ENCODE results near the gene GYG1. TPM values are rescaled to one million over a fixed set of nuclear protein-coding genes. Genes with fewer than 3 reads are reported as not detected.
A peak's percentile ranks its signal among the peaks of the same experiment; 100 is the strongest.

Gene GYG1
- polyA plus RNA-seq: 10 to 100 TPM; 11.9 to 30.4 (median 25.8) TPM
- long read RNA-seq, donor 1: 0 reads
- long read RNA-seq, donor 2, partial matches to known transcripts: 0 of 1 reads
- long read RNA-seq, donor 2, other reads (novel, unspliced or antisense): 0 of 1 reads
- long read RNA-seq, donor 3, transcript GYG1-201 (7 exons, 1,890 nt): major isoform, 8 of 8 reads
- long read RNA-seq, donor 3, partial matches to known transcripts: 0 of 8 reads
- long read RNA-seq, donor 3, other reads (novel, unspliced or antisense): 0 of 8 reads
- long read RNA-seq, donor 4: 0 reads
- long read RNA-seq, donor 5, partial matches to known transcripts: 0 of 2 reads
- long read RNA-seq, donor 5, other reads (novel, unspliced or antisense): 0 of 2 reads
- long read RNA-seq, donor 6, partial matches to known transcripts: 0 of 2 reads
- long read RNA-seq, donor 6, other reads (novel, unspliced or antisense): 0 of 2 reads
- long read RNA-seq, donor 7: 0 reads
- long read RNA-seq, donor 8: 0 reads
- long read RNA-seq, donor 9, partial matches to known transcripts: 0 of 2 reads
- long read RNA-seq, donor 9, other reads (novel, unspliced or antisense): 0 of 2 reads
- long read RNA-seq, donor 10, partial matches to known transcripts: 0 of 4 reads
- long read RNA-seq, donor 10, other reads (novel, unspliced or antisense): 0 of 4 reads

DNA sequence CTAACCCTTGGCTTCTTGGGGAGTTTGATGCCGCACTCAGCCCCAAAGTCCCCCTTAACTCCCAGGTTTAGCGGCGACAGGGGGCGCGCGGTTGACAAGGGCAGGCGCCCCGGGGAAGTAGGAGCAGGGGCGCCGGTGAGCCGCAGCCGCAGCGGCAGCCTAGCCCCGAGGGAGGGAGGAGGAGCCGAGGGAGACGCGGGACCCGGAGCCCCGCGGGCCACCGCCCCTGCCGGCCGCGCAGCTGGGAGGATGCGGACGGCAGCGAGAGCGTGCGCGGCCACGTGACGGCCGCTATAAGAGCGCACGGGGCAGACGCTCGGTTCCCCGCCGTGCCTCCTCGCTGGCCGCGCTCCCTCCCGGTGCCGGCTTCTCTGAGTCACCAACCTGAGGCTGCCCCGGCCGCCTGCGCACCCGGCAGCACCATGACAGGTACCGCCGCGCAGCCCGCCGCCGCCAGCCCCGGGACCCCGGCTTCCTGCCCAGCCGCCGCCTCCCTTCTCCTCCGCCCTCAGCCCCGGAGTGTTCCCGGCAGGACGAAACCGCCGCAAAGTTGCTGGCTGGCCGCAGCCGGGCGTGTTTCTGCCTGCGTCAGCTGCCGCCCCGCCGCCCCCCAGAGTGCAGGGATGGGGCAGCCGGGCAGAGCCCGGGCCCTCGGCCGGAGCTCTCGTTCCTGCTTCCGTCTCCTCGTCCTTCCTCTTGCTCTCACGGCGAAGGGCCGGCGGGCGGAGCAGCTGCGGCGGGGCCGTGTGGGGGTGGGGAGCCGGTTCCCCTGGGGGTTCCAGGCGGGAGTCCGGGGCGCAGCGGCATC lies at the start of gene GYG1:
TSS of gene GYG1 (plus strand) at position 322 of the 808 bp plus-strand sequence. CDS start at position 423, 101 bp downstream.
- Histone ChIP-seq H3K4me1 (ENCODE audit: control insufficient read depth in 3 of 3, insufficient read depth in 2 of 3, low read depth in 1 of 3, low read length in 2 of 3) (peaks cover 3 to 10% (median 8%) of the 10 kb centered on the region in 3 donors), H3K4me3 (ENCODE audit: low read depth in 1 of 3, low read length in 3 of 3) (peak within 1 kb of the TSS; percentile 72 to 97 (median 75)), H3K9me3 (ENCODE audit: control insufficient read depth in 2 of 2, insufficient read depth in 1 of 2, low read depth in 1 of 2, low read length in 1 of 2) (no peaks in the 10 kb centered on the region), H3K27ac (ENCODE audit: low read depth in 1 of 3, low read length in 2 of 3) (peak within 1 kb of the TSS; percentile 85 to 94 (median 87)), H3K27me3 (ENCODE audit: control insufficient read depth in 3 of 3, insufficient read depth in 3 of 3, low read length in 3 of 3) (no peaks in the 10 kb centered on the region), H3K36me3 (ENCODE audit: control insufficient read depth in 3 of 3, insufficient read depth in 2 of 3, low read depth in 1 of 3, low read length in 3 of 3) (peaks cover 5 to 6% (median 5%) of the 10 kb centered on the region in 3 donors)
- FAIRE-seq (no peak), DNase-seq (peak; percentile 82 to 91)
- 0 to 1% (median 1%) methylated on average over 59 to 91 of the region's 91 CpGs for WGBS, 3 donors

DNA sequence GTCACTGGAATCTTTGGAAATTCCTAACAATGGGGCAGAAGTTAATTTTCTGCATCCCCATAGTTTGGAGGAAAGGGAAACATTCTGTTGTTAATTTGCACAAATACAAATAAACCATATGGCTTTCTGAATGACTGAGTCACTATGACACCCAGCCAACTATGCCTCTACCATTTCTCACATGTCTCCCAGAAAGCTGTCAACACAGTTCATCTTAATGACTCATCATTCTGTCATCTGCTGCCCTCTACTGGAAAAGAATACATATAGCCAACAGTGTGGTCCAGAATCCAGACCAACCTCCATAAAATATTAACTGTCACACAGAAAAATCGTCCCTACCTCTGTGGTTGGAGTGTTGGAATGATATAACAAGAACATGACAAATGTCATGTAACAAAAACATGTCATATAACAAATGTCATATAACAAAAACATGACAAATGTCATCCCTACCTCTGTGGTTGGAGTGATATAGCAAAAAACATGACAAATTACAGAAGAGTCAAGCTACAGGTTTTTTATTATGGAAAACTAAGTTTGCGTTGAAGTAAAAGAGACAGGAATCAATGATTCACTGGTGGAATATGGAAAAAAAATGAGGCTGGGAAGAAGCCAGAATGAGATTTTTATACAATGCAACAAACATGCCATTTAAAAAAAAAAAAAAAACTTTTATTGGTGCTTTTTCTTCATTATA lies 47.7 kb upstream of the GYG1 start:
- FAIRE-seq (no peak), DNase-seq (peak; percentile 74 to 75)
- peaks cover 0 to 2% (median 0%) of the 10 kb centered on the region in 3 donors for H3K4me1 ChIP-seq (ENCODE audit: control insufficient read depth in 3 of 3, insufficient read depth in 2 of 3, low read depth in 1 of 3, low read length in 2 of 3)
- H3K27ac ChIP-seq (ENCODE audit: low read depth in 1 of 3, low read length in 2 of 3): no peak overlapping the region
- WGBS, 3 donors: 34 to 39% (median 36%) methylated on average over 2 of the region's 2 CpGs
- H3K9me3 ChIP-seq (ENCODE audit: control insufficient read depth in 2 of 2, insufficient read depth in 1 of 2, low read depth in 1 of 2, low read length in 1 of 2): no peaks in the 10 kb centered on the region
- no peaks in the 10 kb centered on the region for H3K36me3 ChIP-seq (ENCODE audit: control insufficient read depth in 3 of 3, insufficient read depth in 2 of 3, low read depth in 1 of 3, low read length in 3 of 3)
- no peaks in the 10 kb centered on the region for H3K27me3 ChIP-seq (ENCODE audit: control insufficient read depth in 3 of 3, insufficient read depth in 3 of 3, low read length in 3 of 3)
- no peak overlapping the region for H3K4me3 ChIP-seq (ENCODE audit: low read depth in 1 of 3, low read length in 3 of 3)

- H3K4me3 ChIP-seq (ENCODE audit: low read depth in 1 of 3, low read length in 3 of 3): no peak overlapping the region
- H3K9me3 ChIP-seq (ENCODE audit: control insufficient read depth in 2 of 2, insufficient read depth in 1 of 2, low read depth in 1 of 2, low read length in 1 of 2): no peaks in the 10 kb centered on the region
- no peak for FAIRE-seq
- WGBS, 3 donors: 82 to 87% (median 85%) methylated on average over 2 of the region's 2 CpGs
- H3K4me1 ChIP-seq (ENCODE audit: control insufficient read depth in 3 of 3, insufficient read depth in 2 of 3, low read depth in 1 of 3, low read length in 2 of 3): peaks cover 0 to 2% (median 0%) of the 10 kb centered on the region in 3 donors
- DNase-seq: no peak
- no peak overlapping the region for H3K27ac ChIP-seq (ENCODE audit: low read depth in 1 of 3, low read length in 2 of 3)
- no peaks in the 10 kb centered on the region for H3K27me3 ChIP-seq (ENCODE audit: control insufficient read depth in 3 of 3, insufficient read depth in 3 of 3, low read length in 3 of 3)
- H3K36me3 ChIP-seq (ENCODE audit: control insufficient read depth in 3 of 3, insufficient read depth in 2 of 3, low read depth in 1 of 3, low read length in 3 of 3): no peaks in the 10 kb centered on the region
These were observed 46.2 kb upstream of the GYG1 start for GRCh38 chr3:148945116-148945515.

GRCh38 chr3:148948913-148949657 lies 42.3 kb upstream of the GYG1 start:
- WGBS, 3 donors: 82 to 84% (median 84%) methylated on average over 8 of the region's 8 CpGs
- DNase-seq (no peak), FAIRE-seq (no peak)
- H3K36me3 ChIP-seq (ENCODE audit: control insufficient read depth in 3 of 3, insufficient read depth in 2 of 3, low read depth in 1 of 3, low read length in 3 of 3): no peaks in the 10 kb centered on the region
- H3K27ac ChIP-seq (ENCODE audit: low read depth in 1 of 3, low read length in 2 of 3): no peak overlapping the region
- H3K4me3 ChIP-seq (ENCODE audit: low read depth in 1 of 3, low read length in 3 of 3): no peak overlapping the region
- no peaks in the 10 kb centered on the region for H3K9me3 ChIP-seq (ENCODE audit: control insufficient read depth in 2 of 2, insufficient read depth in 1 of 2, low read depth in 1 of 2, low read length in 1 of 2)
- peaks cover 0 to 2% (median 0%) of the 10 kb centered on the region in 3 donors for H3K4me1 ChIP-seq (ENCODE audit: control insufficient read depth in 3 of 3, insufficient read depth in 2 of 3, low read depth in 1 of 3, low read length in 2 of 3)
- H3K27me3 ChIP-seq (ENCODE audit: control insufficient read depth in 3 of 3, insufficient read depth in 3 of 3, low read length in 3 of 3): no peaks in the 10 kb centered on the region

DNA sequence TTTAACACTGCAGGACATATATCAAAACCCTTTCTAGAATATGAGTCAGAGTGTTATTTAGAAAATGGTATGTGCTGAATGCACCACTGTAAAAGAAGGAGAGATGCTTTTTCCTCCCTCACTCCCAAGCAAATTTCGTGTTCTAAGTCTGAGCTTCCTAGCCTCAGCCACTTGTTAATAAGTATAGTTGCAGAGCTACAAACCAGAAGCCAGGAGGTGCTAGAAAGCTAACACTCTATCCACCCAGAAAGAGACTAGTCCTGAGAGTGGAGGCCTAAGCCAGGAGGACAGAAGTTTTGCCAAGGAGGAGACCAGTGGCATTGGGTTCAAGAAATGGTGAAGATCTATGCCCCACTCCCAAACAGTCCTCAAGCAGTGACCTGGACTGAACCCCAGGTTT lies 40.5 kb upstream of the GYG1 start:
- DNase-seq (peak in 1 of 2 donors; percentile 9), FAIRE-seq (no peak)
- H3K27ac ChIP-seq (ENCODE audit: low read depth in 1 of 3, low read length in 2 of 3): peak overlapping the region in 1 of 3 donors; percentile 68
- 50 to 68% (median 61%) methylated on average over 1 of the region's 1 CpG for WGBS, 3 donors
- H3K4me1 ChIP-seq (ENCODE audit: control insufficient read depth in 3 of 3, insufficient read depth in 2 of 3, low read depth in 1 of 3, low read length in 2 of 3): peaks cover 0 to 2% (median 0%) of the 10 kb centered on the region in 3 donors
- H3K36me3 ChIP-seq (ENCODE audit: control insufficient read depth in 3 of 3, insufficient read depth in 2 of 3, low read depth in 1 of 3, low read length in 3 of 3): no peaks in the 10 kb centered on the region
- H3K4me3 ChIP-seq (ENCODE audit: low read depth in 1 of 3, low read length in 3 of 3): no peak overlapping the region
- H3K27me3 ChIP-seq (ENCODE audit: control insufficient read depth in 3 of 3, insufficient read depth in 3 of 3, low read length in 3 of 3): no peaks in the 10 kb centered on the region
- no peaks in the 10 kb centered on the region for H3K9me3 ChIP-seq (ENCODE audit: control insufficient read depth in 2 of 2, insufficient read depth in 1 of 2, low read depth in 1 of 2, low read length in 1 of 2)

- no peak overlapping the region for H3K4me3 ChIP-seq (ENCODE audit: low read depth in 1 of 3, low read length in 3 of 3)
- H3K27ac ChIP-seq (ENCODE audit: low read depth in 1 of 3, low read length in 2 of 3): peak overlapping the region in 1 of 3 donors; percentile 63
- WGBS, 3 donors: 63 to 73% (median 63%) methylated on average over 4 of the region's 4 CpGs
- H3K27me3 ChIP-seq (ENCODE audit: control insufficient read depth in 3 of 3, insufficient read depth in 3 of 3, low read length in 3 of 3): no peaks in the 10 kb centered on the region
- FAIRE-seq (no peak), DNase-seq (no peak)
- H3K9me3 ChIP-seq (ENCODE audit: control insufficient read depth in 2 of 2, insufficient read depth in 1 of 2, low read depth in 1 of 2, low read length in 1 of 2): no peaks in the 10 kb centered on the region
- H3K36me3 ChIP-seq (ENCODE audit: control insufficient read depth in 3 of 3, insufficient read depth in 2 of 3, low read depth in 1 of 3, low read length in 3 of 3): no peaks in the 10 kb centered on the region
- peaks cover 0 to 2% (median 0%) of the 10 kb centered on the region in 3 donors for H3K4me1 ChIP-seq (ENCODE audit: control insufficient read depth in 3 of 3, insufficient read depth in 2 of 3, low read depth in 1 of 3, low read length in 2 of 3)
These were observed 39.6 kb upstream of the GYG1 start for GRCh38 chr3:148951599-148952361.

- no peak for FAIRE-seq
- no peak for DNase-seq
- Histone ChIP-seq H3K4me1 (ENCODE audit: control insufficient read depth in 3 of 3, insufficient read depth in 2 of 3, low read depth in 1 of 3, low read length in 2 of 3) (no peaks in the 10 kb centered on the region), H3K4me3 (ENCODE audit: low read depth in 1 of 3, low read length in 3 of 3) (no peak overlapping the region), H3K9me3 (ENCODE audit: control insufficient read depth in 2 of 2, insufficient read depth in 1 of 2, low read depth in 1 of 2, low read length in 1 of 2) (no peaks in the 10 kb centered on the region), H3K27ac (ENCODE audit: low read depth in 1 of 3, low read length in 2 of 3) (no peak overlapping the region), H3K27me3 (ENCODE audit: control insufficient read depth in 3 of 3, insufficient read depth in 3 of 3, low read length in 3 of 3) (no peaks in the 10 kb centered on the region), H3K36me3 (ENCODE audit: control insufficient read depth in 3 of 3, insufficient read depth in 2 of 3, low read depth in 1 of 3, low read length in 3 of 3) (no peaks in the 10 kb centered on the region)
These were observed 38.2 kb upstream of the GYG1 start for GRCh38 chr3:148953094-148953493.
